GM18858 (cell line): ENCODE results near the gene LSM3.

Experiments
- ATAC-seq: cut with Tn5 transposase; IDR thresholded peaks from one replicate; pipeline ENCODE4 v1.9.1; 2021; ENCODE audit not compliant: unreplicated experiment

The LSM3 gene

GRCh38 chr3:14142567-14143270 is 35.9 kb upstream of the LSM3 start:
- ATAC-seq: no peak

GRCh38 chr3:14143271-14144225 is 35.1 kb upstream of the LSM3 start:
- ATAC-seq: no peak

GRCh38 chr3:14144423-14145075 is 34.1 kb upstream of the LSM3 start:
- ATAC-seq: peak; percentile 92

GRCh38 chr3:14145236-14145635 is 33.4 kb upstream of the LSM3 start:
- ATAC-seq: no peak

GRCh38 chr3:14145670-14146380 is 32.8 kb upstream of the LSM3 start:
- ATAC-seq: no peak

GRCh38 chr3:14146381-14147065 is 32.1 kb upstream of the LSM3 start:
- ATAC-seq: no peak

- ATAC-seq: no peak
These were observed 31.6 kb upstream of the LSM3 start for GRCh38 chr3:14147066-14147435.

GRCh38 chr3:14147617-14148016 is 31.0 kb upstream of the LSM3 start:
- no peak for ATAC-seq

GRCh38 chr3:14148041-14148985 is 30.3 kb upstream of the LSM3 start:
- ATAC-seq: no peak

GRCh38 chr3:14150078-14150477 is 28.5 kb upstream of the LSM3 start:
- no peak for ATAC-seq

GRCh38 chr3:14150491-14151230 is 28.0 kb upstream of the LSM3 start:
- ATAC-seq: no peak

GRCh38 chr3:14151471-14152083 is 27.0 kb upstream of the LSM3 start:
- no peak for ATAC-seq

- ATAC-seq: no peak
These were observed 26.2 kb upstream of the LSM3 start for GRCh38 chr3:14152233-14152962.

- ATAC-seq: no peak
These were observed 25.7 kb upstream of the LSM3 start for GRCh38 chr3:14152963-14153355.

GRCh38 chr3:14153663-14154062 is 25.0 kb upstream of the LSM3 start:
- no peak for ATAC-seq

- no peak for ATAC-seq
These were observed 24.3 kb upstream of the LSM3 start for GRCh38 chr3:14154276-14154675.

GRCh38 chr3:14154895-14155440 is 23.6 kb upstream of the LSM3 start:
- no peak for ATAC-seq
